NB4 (cell line): ENCODE measurements around the gene PPP2R5C.

Source experiments
- DNase-seq: peaks from one replicate; pipeline ENCODE4 v3.0.0; 2010; ENCODE audit warnings: low read depth
- H3K4me3 ChIP-seq: one replicate; pipeline ENCODE4 v1.5.1; 2011; ENCODE audit warnings: mild to moderate bottlenecking, low read depth, low read length, moderate library complexity
- CTCF ChIP-seq: IDR thresholded peaks from one replicate; pipeline ENCODE4 v1.5.1; 2012; ENCODE audit warnings: low read depth, low read length
- MAX ChIP-seq: IDR thresholded peaks from 2 replicates; pipeline ENCODE4 v1.6.1; 2011; ENCODE audit warnings: low read depth, low read length
- MYC ChIP-seq: IDR thresholded peaks from 2 replicates; pipeline ENCODE4 v1.6.1; 2011; ENCODE audit warnings: low read depth, low read length
- POLR2A ChIP-seq: IDR thresholded peaks from 2 replicates; pipeline ENCODE4 v1.6.1; 2011; ENCODE audit warnings: mild to moderate bottlenecking; ENCODE audit not compliant: insufficient read length; ENCODE audit errors: extremely low read depth

PPP2R5C gene

GRCh38 chr14:101760138-101761011, 1.1 kb upstream of the PPP2R5C start:
- no peak for TF ChIP-seq CTCF
- TF ChIP-seq MYC = no peak
- no peak for TF ChIP-seq POLR2A
- TF ChIP-seq MAX = no peak
- DNase-seq = peak; percentile 95
- peak overlapping the region; percentile 21 for H3K4me3 ChIP-seq

- peak overlapping the region; percentile 57 for H3K4me3 ChIP-seq
- TF ChIP-seq MYC (no peak), CTCF (no peak), POLR2A (no peak), MAX (no peak)
- peak; percentile 28 for DNase-seq
These were observed 496 bp downstream of the PPP2R5C start for GRCh38 chr14:101761881-101762529.

- no peak for DNase-seq
- no peak for TF ChIP-seq POLR2A
- no peak for TF ChIP-seq CTCF
- no peak for TF ChIP-seq MAX
- no peak for TF ChIP-seq MYC
- peak overlapping the region; percentile 57 for H3K4me3 ChIP-seq
These were observed 1.1 kb downstream of the PPP2R5C start for GRCh38 chr14:101762530-101763101.

GRCh38 chr14:101763941-101764709, 2.6 kb downstream of the PPP2R5C start:
- no peak overlapping the region for H3K4me3 ChIP-seq
- no peak for TF ChIP-seq POLR2A
- TF ChIP-seq CTCF = no peak
- no peak for TF ChIP-seq MAX
- no peak for TF ChIP-seq MYC
- DNase-seq = no peak

GRCh38 chr14:101767618-101768362, 6.3 kb downstream of the PPP2R5C start:
- no peak for TF ChIP-seq MAX
- TF ChIP-seq MYC = no peak
- no peak for TF ChIP-seq POLR2A
- no peak for TF ChIP-seq CTCF
- no peak overlapping the region for H3K4me3 ChIP-seq
- DNase-seq = no peak
